Measurements from ENCODE around the gene SH3D21.

Gene SH3D21

GRCh38 chr1:36306210-36306901, at the start of gene SH3D21:
Gene SH3D21 (plus strand): TSS chr1:36306368. CDS start chr1:36306421, 53 bp downstream.
- DNase-seq (ENCODE audit: low read depth in 2 of 2), result no peak

- DNase-seq (ENCODE audit: low read depth in 2 of 2), result no peak
Measured at GRCh38 chr1:36256558-36257374, 49.4 kb upstream of the SH3D21 start.

GRCh38 chr1:36257375-36257767, 48.8 kb upstream of the SH3D21 start:
- no peak for DNase-seq (ENCODE audit: low read depth in 2 of 2)

DNA sequence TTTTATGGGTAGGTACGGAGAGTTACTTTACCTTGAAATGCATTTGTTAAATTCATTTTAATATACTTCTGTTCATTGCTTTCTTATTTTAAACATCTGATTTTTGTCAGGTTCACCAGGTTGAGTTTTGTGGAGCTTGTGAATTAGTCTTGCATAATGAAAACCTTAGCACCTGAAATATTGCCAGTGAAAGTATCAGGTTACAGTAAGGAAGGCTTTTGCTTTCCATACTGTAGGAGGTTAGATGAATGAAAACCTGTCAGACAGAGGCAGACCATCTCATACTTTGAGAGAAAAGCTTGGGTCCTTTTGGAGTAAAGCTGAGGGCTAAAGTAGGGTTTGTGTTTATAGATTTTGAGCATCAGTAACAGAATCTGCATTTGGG, 47.2 kb upstream of the SH3D21 start:
- no peak for DNase-seq (ENCODE audit: low read depth in 2 of 2)

DNA sequence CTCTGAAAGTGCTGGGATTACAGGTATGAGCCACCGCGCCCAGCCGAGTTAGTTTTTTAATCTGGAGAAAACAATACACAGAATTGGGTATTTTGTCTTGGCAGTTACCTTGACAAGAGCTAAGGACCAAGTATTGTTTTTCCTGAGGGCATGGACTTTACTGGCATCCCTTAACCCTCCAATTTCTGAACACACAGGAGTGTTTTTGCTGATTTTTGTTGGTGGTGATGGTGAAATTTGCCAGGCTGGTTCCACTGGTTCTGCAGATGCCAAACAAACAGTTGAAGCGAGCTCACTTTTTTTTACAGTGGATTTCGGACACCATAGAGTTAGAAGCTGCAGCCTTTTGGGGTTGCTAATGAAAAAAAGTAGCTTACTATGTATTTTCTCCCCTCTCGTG, 37.2 kb upstream of the SH3D21 start:
- no peak for DNase-seq (ENCODE audit: low read depth in 2 of 2)

DNA sequence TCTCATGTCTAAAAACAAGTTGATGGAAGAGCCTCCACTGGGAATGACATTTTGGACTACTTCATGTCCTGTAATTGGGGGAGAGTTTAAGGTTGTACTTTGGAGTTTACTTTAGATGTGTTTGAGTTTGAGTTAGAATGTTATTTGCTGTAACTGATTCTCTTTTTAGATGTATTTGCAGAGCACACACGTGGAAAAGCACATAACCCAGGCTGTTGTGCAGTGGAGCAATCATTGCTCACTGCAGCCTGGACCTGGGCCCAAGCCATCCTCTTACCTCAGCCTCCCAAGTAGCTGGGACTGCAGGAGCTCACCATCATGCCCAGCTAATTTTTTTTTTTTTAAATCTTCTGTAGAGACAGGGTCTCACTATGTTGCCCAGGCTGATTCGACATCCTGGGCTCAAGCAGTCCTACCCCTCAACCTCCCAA, 36.7 kb upstream of the SH3D21 start:
- DNase-seq (ENCODE audit: low read depth in 2 of 2), result no peak

DNA sequence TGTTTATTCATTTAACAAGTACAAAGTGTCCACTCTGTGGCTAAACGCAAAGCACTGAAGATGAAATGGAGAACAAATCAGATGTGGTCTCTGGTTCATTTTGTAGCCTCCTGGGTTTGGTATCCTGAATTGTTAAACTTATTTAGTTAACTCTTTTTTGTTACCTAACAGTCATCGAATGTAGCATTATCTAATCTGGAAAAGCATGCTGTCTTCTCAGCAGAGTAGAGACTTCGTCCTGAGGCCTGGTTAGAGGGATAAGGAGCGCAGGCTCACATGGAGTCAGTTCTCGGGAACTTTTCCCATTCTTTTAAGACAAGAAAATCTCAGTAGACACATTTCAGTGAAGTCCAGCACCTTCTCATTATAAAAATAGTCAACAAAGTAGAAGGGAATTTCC, 33.1 kb upstream of the SH3D21 start:
- no peak for DNase-seq (ENCODE audit: low read depth in 2 of 2)

DNA sequence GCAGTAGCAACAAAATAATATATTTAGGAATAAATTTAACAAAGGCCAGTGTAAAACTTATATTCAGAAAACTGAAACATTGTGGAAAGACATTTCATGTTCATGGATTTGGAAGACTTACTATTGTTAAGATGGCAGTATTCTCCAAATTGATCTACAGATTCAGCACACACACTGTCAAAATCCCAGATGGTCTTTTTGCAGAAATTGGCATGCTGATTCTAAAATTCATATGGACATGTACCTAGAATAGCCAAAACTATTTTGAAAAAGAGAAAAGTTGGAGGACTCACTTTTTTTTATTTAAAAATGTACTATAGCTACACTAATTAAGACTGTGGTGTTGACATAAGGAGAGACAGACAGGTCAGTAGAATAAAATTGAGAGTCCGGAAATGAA, 32.0 kb upstream of the SH3D21 start:
- no peak for DNase-seq (ENCODE audit: low read depth in 2 of 2)

DNA sequence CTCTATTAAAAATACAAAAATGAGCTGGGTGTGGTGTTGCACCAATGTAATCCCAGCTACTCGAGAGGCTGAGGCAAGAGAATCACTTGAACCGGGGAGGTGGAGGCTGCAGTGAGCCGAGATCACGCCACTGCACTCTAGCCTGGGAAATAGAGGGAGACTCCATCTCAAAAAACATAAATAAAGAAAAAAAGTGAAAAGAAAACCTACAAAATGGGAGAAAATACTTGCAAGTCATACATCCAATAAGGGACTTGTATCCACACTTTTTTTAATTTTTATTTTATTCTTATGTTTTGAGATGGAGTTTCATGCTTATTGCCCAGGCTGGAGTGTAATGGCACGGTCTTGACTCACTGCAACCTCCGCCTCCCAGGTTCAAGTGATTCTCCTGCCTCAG, 29.5 kb upstream of the SH3D21 start:
- no peak for DNase-seq (ENCODE audit: low read depth in 2 of 2)

DNA sequence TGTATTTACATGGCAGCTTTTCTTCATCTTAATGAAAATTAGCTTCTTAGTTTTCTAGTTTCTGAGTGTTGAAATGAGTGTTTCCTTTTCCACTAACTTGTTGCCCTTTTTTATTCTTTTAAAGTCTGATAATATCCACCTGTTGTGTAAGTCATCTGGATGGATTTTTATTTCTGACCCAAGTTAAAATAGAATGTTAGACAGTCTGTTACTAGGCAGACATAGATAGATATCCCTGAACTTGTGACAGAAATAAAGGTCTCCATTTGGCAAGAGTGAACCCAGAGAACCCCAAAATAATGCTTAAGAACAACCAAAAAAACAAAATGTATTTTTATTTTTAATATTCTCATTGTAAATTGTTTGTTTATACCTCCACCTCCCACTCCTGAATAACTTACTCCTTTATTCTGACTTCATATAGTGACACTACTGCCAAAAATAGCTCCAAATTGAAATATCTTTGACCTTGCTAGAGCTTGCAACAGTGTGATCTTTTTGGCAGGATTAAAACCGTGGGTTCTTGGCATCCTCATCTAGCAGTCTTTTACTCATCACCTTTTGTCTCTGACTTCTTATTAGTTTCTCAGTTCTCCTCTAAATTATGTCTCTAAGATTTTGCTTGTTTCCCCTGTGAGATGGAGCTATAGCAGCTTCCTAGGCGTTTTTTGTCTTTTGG, 26.9 kb upstream of the SH3D21 start:
- DNase-seq (ENCODE audit: low read depth in 2 of 2), result no peak

DNA sequence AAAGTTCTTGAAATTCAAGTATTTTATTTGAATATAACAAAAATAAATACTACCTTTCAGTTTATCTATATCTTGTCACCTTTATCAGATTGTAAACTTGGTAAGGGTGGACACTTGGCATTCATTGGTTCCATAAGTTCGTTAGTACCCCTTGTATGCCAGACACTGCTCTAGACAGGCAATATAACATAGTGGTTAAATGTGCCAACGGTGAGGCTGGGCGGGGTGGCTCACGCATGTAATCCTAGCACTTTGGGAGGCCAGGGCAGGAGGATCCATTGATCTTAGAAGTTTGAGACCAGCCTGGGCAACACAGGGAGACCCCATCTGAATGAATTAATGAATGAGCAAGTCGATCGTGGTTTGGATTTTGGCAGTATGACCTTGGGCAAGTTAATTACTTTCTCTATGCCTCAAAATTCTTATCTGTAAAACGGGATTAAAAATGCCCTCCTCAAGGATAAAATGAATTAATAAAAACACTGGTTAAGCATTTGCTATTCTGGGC, 26.3 kb upstream of the SH3D21 start:
- DNase-seq (ENCODE audit: low read depth in 2 of 2), result no peak

DNA sequence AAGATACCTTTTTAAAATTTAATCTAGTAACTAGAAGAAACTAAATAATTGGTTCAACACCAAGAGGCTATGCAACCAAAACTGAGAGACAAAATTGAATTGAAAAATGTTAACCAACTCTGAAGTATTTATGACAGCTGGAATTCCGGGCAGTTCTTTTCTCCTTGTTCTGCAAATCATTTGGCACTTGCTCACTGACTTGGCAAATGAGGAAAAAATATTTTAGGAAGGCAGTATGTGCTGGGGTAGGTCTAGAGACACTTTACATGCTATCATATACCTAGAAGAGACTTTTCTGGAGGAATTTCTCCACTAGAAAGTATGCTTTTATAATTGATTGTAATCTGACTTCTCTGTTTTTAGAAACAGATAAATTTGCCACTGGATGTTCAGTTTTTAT, 22.1 kb upstream of the SH3D21 start:
- no peak for DNase-seq (ENCODE audit: low read depth in 2 of 2)

DNA sequence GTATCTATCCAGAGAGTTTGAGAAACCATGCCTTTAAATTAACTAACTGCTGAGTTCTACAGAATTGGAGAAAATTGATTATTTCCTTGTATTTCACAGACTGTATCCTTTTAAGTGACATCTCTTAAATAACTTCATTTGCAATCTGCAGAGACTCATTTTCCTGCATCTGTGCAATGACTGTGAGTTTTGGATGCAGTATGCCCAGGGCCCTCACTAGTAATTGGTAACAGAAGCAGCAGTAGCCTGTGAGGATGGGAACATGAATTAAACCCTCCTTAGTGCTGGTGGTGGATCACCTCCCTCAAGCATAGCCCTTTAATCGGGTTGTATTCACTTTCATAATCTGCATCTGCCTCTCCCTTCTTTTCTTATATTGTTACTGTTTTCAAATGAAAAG, 21.7 kb upstream of the SH3D21 start:
- DNase-seq (ENCODE audit: low read depth in 2 of 2), result no peak

- DNase-seq (ENCODE audit: low read depth in 2 of 2), result peak; percentile 64 to 70
Measured at GRCh38 chr1:36285443-36286101, 20.6 kb upstream of the SH3D21 start.

- no peak for DNase-seq (ENCODE audit: low read depth in 2 of 2)
Measured at GRCh38 chr1:36286802-36287201, 19.4 kb upstream of the SH3D21 start.

GRCh38 chr1:36287595-36287994, 18.6 kb upstream of the SH3D21 start:
- no peak for DNase-seq (ENCODE audit: low read depth in 2 of 2)

GRCh38 chr1:36295390-36295789, 10.8 kb upstream of the SH3D21 start:
- no peak for DNase-seq (ENCODE audit: low read depth in 2 of 2)

- DNase-seq (ENCODE audit: low read depth in 2 of 2), result no peak
Measured at GRCh38 chr1:36297062-36297461, 9.1 kb upstream of the SH3D21 start.

DNA sequence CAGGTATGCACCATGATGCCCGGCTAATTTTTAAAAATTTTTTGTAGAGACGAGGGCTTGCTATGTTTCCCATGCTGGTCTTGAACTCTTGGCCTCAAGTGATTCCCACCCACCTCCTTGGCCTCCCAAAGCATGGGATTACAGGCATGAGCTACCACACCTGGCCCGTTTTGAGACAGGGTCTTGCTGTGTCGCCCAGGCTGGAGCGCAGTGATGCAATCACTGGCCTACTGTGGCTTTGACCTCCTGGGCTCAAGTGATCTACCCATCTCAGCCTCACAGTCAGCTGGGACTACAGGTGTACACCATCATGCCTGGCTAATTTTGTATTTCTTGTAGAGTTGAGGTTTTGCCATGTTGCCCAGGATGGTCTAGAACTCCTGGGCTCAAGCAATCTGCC, 7.5 kb upstream of the SH3D21 start:
- no peak for DNase-seq (ENCODE audit: low read depth in 2 of 2)

GRCh38 chr1:36300526-36300925, 5.6 kb upstream of the SH3D21 start:
- no peak for DNase-seq (ENCODE audit: low read depth in 2 of 2)

GRCh38 chr1:36301220-36301619, 4.9 kb upstream of the SH3D21 start:
- DNase-seq (ENCODE audit: low read depth in 2 of 2), result no peak

DNA sequence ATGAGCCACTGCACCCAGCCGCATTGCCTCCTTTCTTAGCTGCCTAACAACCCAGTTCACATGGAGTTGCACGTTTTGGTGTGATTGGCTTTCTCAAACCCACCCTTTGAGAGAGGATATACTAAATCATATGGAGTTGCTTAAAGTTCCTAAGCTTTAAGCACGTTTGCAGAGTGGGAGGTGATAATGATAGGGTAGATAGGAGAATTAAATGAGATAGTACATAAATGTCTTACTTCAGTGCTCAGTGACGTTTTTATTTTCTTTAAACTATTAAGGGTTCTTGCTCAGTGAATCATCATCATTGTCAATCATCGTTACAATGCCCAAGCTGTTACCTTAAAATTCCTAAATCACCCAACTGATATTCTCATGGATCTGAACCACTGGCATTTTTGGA, 2.9 kb upstream of the SH3D21 start:
- no peak for DNase-seq (ENCODE audit: low read depth in 2 of 2)
